A673 (cell line): ENCODE results near the gene EFR3B.

ENCODE experiments used
- EZH2 ChIP-seq: fragments of 200-600 bp; sonication (generic); IDR thresholded peaks from 2 replicates; pipeline ENCODE4 v1.6.1; 2017; ENCODE audit warnings: borderline replicate concordance, low read depth, mild to moderate bottlenecking, mixed read lengths, antibody characterized with exemption, low read length; ENCODE audit not compliant: poor library complexity, severe bottlenecking
- TF ChIP-seq, protein P1 (sequence below): fragments of 300-800, 200-600 bp; sonication (generic); conservative IDR thresholded peaks from 2 replicates; pipeline ENCODE4 v1.5.1; 2017; ENCODE audit warnings: low read depth, mild to moderate bottlenecking, antibody characterized with exemption, low read length, moderate library complexity, mixed read lengths

DNA sequence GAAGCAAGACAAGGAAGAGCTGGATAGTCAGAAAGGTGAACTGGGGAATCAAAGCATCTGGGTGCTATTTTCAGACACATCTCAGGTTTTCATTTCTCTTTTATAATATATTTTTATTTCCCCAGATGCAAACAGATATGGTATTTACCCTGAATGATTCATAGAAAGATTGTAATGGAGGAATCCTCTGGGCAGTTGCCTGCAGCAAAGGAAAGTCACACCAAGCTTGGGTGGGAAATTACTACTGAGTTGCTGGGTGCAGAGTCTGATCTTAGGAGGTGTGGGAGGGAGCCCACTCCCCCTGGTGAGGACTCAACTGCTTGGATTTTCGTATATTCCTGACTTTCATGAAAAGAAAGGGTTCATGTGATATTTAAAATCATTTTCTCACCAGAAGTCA is 2.1 kb downstream of the EFR3B start:
- TF ChIP-seq, protein P1, sequence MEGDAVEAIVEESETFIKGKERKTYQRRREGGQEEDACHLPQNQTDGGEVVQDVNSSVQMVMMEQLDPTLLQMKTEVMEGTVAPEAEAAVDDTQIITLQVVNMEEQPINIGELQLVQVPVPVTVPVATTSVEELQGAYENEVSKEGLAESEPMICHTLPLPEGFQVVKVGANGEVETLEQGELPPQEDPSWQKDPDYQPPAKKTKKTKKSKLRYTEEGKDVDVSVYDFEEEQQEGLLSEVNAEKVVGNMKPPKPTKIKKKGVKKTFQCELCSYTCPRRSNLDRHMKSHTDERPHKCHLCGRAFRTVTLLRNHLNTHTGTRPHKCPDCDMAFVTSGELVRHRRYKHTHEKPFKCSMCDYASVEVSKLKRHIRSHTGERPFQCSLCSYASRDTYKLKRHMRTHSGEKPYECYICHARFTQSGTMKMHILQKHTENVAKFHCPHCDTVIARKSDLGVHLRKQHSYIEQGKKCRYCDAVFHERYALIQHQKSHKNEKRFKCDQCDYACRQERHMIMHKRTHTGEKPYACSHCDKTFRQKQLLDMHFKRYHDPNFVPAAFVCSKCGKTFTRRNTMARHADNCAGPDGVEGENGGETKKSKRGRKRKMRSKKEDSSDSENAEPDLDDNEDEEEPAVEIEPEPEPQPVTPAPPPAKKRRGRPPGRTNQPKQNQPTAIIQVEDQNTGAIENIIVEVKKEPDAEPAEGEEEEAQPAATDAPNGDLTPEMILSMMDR, result no peak
- no peak for TF ChIP-seq EZH2
